Aorta (tissue), 5 donors: ENCODE results near the gene ATOSB. TPM values are rescaled to one million over a fixed set of nuclear protein-coding genes. Genes with fewer than 3 reads are reported as not detected.

Experiments used
- ATAC-seq: fragments of 200-7000 bp; cut with Tn5 transposase; one replicate; pipeline ENCODE4 v1.9.1; 2022; ENCODE audit warnings: moderate library complexity; ENCODE audit not compliant: low FRiP score
- DNase-seq, 2 donors: peaks; one replicate each; pipeline ENCODE4 v3.0.0-alpha.2; 2020
- H3K27ac ChIP-seq, 2 donors: one replicate each; pipeline ENCODE4 v1.5.1; 2013; ENCODE audit warnings: low read length in 2 of 2, mild to moderate bottlenecking in 2 of 2, moderate library complexity in 2 of 2, control low read depth in 1 of 2, inconsistent platforms in 1 of 2, low read depth in 1 of 2
- H3K27me3 ChIP-seq, 2 donors: one replicate each; pipeline ENCODE4 v1.6.1; 2013; ENCODE audit warnings: control low read depth in 1 of 2, low read length in 1 of 2, mild to moderate bottlenecking in 1 of 2, moderate library complexity in 1 of 2; ENCODE audit not compliant: insufficient read depth in 2 of 2, control insufficient read depth in 1 of 2
- H3K36me3 ChIP-seq, 2 donors: one replicate each; pipeline ENCODE4 v1.6.1; 2013; ENCODE audit warnings: control low read depth in 1 of 2, low read length in 1 of 2, mild to moderate bottlenecking in 1 of 2; ENCODE audit not compliant: insufficient read depth in 2 of 2, control insufficient read depth in 1 of 2
- H3K4me1 ChIP-seq, 2 donors: one replicate each; pipeline ENCODE4 v1.6.1; 2013; ENCODE audit warnings: low read length in 2 of 2, control low read depth in 1 of 2, mild to moderate bottlenecking in 1 of 2, moderate library complexity in 1 of 2; ENCODE audit not compliant: insufficient read depth in 2 of 2, control insufficient read depth in 1 of 2
- H3K4me3 ChIP-seq, 2 donors: one replicate each; pipeline ENCODE4 v1.5.1; 2013; ENCODE audit warnings: low read length in 2 of 2, control low read depth in 1 of 2, mild to moderate bottlenecking in 1 of 2
- H3K9me3 ChIP-seq: one replicate; pipeline ENCODE4 v1.6.1; 2013; ENCODE audit warnings: mild to moderate bottlenecking, low read length; ENCODE audit not compliant: control insufficient read depth
- WGBS, 2 donors: extraction: QIAGEN DNeasy Blood & Tissue Kit; methylation state at CpG; one replicate each; pipeline ENCODE4 v1.1.7; 2013; 5-methylcytosine and 5-hydroxymethylcytosine counted together
- intact Hi-C, 2 donors: fragments of 100-400 bp; cut with DNase I; formaldehyde crosslinking; loops; one replicate each; pipeline versions ENCODE4 v1.14.2 to v1.15.0; 2022
- polyA plus RNA-seq, 2 donors: library from polyadenylated mRNA; stranded (reverse); fragments of 200-250 nt; gene quantifications; one replicate each; pipeline ENCODE4 v1.2.3, GENCODE V29; 2013
- total RNA-seq, 2 donors: library from RNA; stranded (reverse); fragmentation: NEBNext Ultra II Directional; extraction: Animal tissue kit (Norgen Biotek cat#: 25700); gene quantifications; one replicate each; pipeline ENCODE4 v1.2.1, GENCODE V29; 2021
- donor health status: healthy with polysubstance abuse.
- donor health status: Bipolar disorder and iron deficiency.
- donor health status: DM: no; HTN: no; CAD: no.
- donor health status: DM: no; HTN: no; CAD: no.
- donor health status: DM: yes; HTN: yes; CAD: no.

ATOSB gene
- total and polyA plus RNA-seq, 4 donors, result 11.8 to 34.0 (median 27.5) TPM

- H3K4me1 ChIP-seq, result no peaks in the 10 kb centered on the region
- WGBS, 2 donors, result 3 to 5% methylated on average over 30 of the region's 30 CpGs
- H3K27ac ChIP-seq, result peak overlapping the region; percentile 33 to 75
- no peak overlapping the region for H3K4me3 ChIP-seq
- DNase-seq (peak; percentile 93 to 95), ATAC-seq (peak; percentile 91)
- no peaks in the 10 kb centered on the region for H3K36me3 ChIP-seq
- no peaks in the 10 kb centered on the region for H3K27me3 ChIP-seq
- no peaks in the 10 kb centered on the region for H3K9me3 ChIP-seq
- intact Hi-C loops, result loop anchor here (1.0 to 5.0 kb wide), 9 partner anchors 40 to 360 kb away; partner anchors contain the start of gene UNC13B (in 1 of the 2)
Measured at GRCh38 chr9:35116898-35117551, 1.4 kb upstream of the ATOSB start.

GRCh38 chr9:35116539-35116897 lies 856 bp upstream of the ATOSB start:
- no peaks in the 10 kb centered on the region for H3K4me1 ChIP-seq
- no peaks in the 10 kb centered on the region for H3K9me3 ChIP-seq
- 0 to 1% methylated on average over 12 of the region's 12 CpGs for WGBS, 2 donors
- H3K4me3 ChIP-seq, result peak overlapping the region in 1 of 2 donors; percentile 11
- DNase-seq (no peak), ATAC-seq (peak; percentile 0)
- H3K36me3 ChIP-seq, result no peaks in the 10 kb centered on the region
- intact Hi-C loops, result loop anchor here (1.0 to 5.0 kb wide), 9 partner anchors 41 to 361 kb away; partner anchors contain the start of gene UNC13B (in 1 of the 2)
- H3K27ac ChIP-seq, result peak overlapping the region in 1 of 2 donors; percentile 75
- H3K27me3 ChIP-seq, result no peaks in the 10 kb centered on the region

- H3K9me3 ChIP-seq, result no peaks in the 10 kb centered on the region
- no peaks in the 10 kb centered on the region for H3K4me1 ChIP-seq
- H3K27me3 ChIP-seq, result no peaks in the 10 kb centered on the region
- H3K4me3 ChIP-seq, result peak overlapping the region; percentile 5 to 14
- peak overlapping the region; percentile 62 to 65 for H3K27ac ChIP-seq
- DNase-seq (peak; percentile 84 to 85), ATAC-seq (no peak)
- intact Hi-C loops, result loop anchor here (5.0 kb wide), 6 partner anchors 42 to 272 kb away; partner anchors contain the start of gene UNC13B (in 1 of the 2)
- no peaks in the 10 kb centered on the region for H3K36me3 ChIP-seq
- 6 to 7% methylated on average over 12 of the region's 12 CpGs for WGBS, 2 donors
Measured at GRCh38 chr9:35114840-35115628, 628 bp downstream of the ATOSB start.

GRCh38 chr9:35114113-35114839 lies 1.4 kb downstream of the ATOSB start:
- Histone ChIP-seq H3K9me3 (no peaks in the 10 kb centered on the region), H3K36me3 (no peaks in the 10 kb centered on the region), H3K27ac (peak overlapping the region; percentile 62 to 65), H3K4me1 (no peaks in the 10 kb centered on the region), H3K4me3 (peak overlapping the region in 1 of 2 donors; percentile 5), H3K27me3 (no peaks in the 10 kb centered on the region)
- ATAC-seq (peak; percentile 47), DNase-seq (peak; percentile 91 to 95)
- WGBS, 2 donors, result 1 to 2% methylated on average over 5 of the region's 5 CpGs
- intact Hi-C loops, result loop anchor here in 1 of 2 donors (5.0 kb wide), 1 partner anchor 122 kb away; no protein-coding TSS in a partner anchor

GRCh38 chr9:35112257-35113020 lies 3.2 kb downstream of the ATOSB start:
- WGBS, 2 donors, result 50 to 51% methylated on average over 3 of the region's 3 CpGs
- H3K4me3 ChIP-seq, result no peak overlapping the region
- peak; percentile 83 to 85 for DNase-seq

GRCh38 chr9:35111001-35111933 lies 4.4 kb downstream of the ATOSB start:
- DNase-seq, result peak; percentile 99
- Histone ChIP-seq H3K4me3 (peak overlapping the region; percentile 58 to 79), H3K27ac (peak overlapping the region; percentile 70 to 97), H3K9me3 (no peaks in the 10 kb centered on the region), H3K27me3 (no peaks in the 10 kb centered on the region), H3K4me1 (no peaks in the 10 kb centered on the region), H3K36me3 (peaks cover 0 to 3% of the 10 kb centered on the region in 2 donors)
- intact Hi-C loops, result loop anchor here in 1 of 2 donors (5.0 kb wide), 1 partner anchor 119 kb away; no protein-coding TSS in a partner anchor
- ATAC-seq, result peak; percentile 88
- 1% methylated on average over 50 to 57 of the region's 57 CpGs for WGBS, 2 donors

More at GRCh38 chr9:35112257-35113020, 3.2 kb downstream of the ATOSB start:
- Histone ChIP-seq H3K4me1 (no peaks in the 10 kb centered on the region), H3K27ac (peak overlapping the region; percentile 35 to 93), H3K9me3 (no peaks in the 10 kb centered on the region), H3K36me3 (peaks cover 0 to 3% of the 10 kb centered on the region in 2 donors), H3K27me3 (no peaks in the 10 kb centered on the region)
- no peak for ATAC-seq
- intact Hi-C loops, result loop anchor here in 1 of 2 donors (5.0 kb wide), 1 partner anchor 120 kb away; no protein-coding TSS in a partner anchor

- H3K4me1 ChIP-seq, result no peaks in the 10 kb centered on the region
- H3K36me3 ChIP-seq, result peaks cover 0 to 7% of the 10 kb centered on the region in 2 donors
- no peaks in the 10 kb centered on the region for H3K27me3 ChIP-seq
- intact Hi-C loops, result loop anchor here in 1 of 2 donors (5.0 kb wide), 1 partner anchor 118 kb away; no protein-coding TSS in a partner anchor
- peak overlapping the region in 1 of 2 donors; percentile 97 for H3K27ac ChIP-seq
- ATAC-seq (no peak), DNase-seq (peak; percentile 85 to 92)
- H3K4me3 ChIP-seq, result peak overlapping the region; percentile 58 to 79
- H3K9me3 ChIP-seq, result no peaks in the 10 kb centered on the region
- WGBS, 2 donors, result 0 to 2% methylated on average over 3 of the region's 3 CpGs
Measured at GRCh38 chr9:35110327-35110761, 5.3 kb downstream of the ATOSB start.
